Keratinocyte (primary cell): Measurements from ENCODE around the gene DACH1. TPM values are rescaled to one million over a fixed set of nuclear protein-coding genes. Genes with fewer than 3 reads are reported as not detected.

Source experiments
- DNase-seq: peaks from one replicate; pipeline ENCODE4 v3.0.0-alpha.2; 2011; ENCODE audit warnings: low read depth, missing footprints, low spot score
- FAIRE-seq: peaks from 2 replicates; lab custom pipeline; 2011; peaks lifted over from hg19 to GRCh38; lab: Jason Lieb, UNC
- H2AFZ ChIP-seq: 2 replicates; pipeline ENCODE4 v1.6.0; 2012; ENCODE audit warnings: low read length, control low read depth, inconsistent platforms; ENCODE audit not compliant: control insufficient read depth
- H3K27ac ChIP-seq: 2 replicates; pipeline ENCODE4 v1.5.1; 2011; ENCODE audit warnings: low read length; ENCODE audit not compliant: control insufficient read depth, insufficient read depth
- H3K27me3 ChIP-seq: 3 replicates; pipeline ENCODE4 v1.6.0; 2011; ENCODE audit warnings: low read length; ENCODE audit not compliant: control insufficient read depth, insufficient read depth; ENCODE audit errors: extremely low read depth
- H3K36me3 ChIP-seq, 2 experiments: 2 replicates in 1 of 2; 3 replicates in 1 of 2; pipeline ENCODE4 v1.5.1; 2011; ENCODE audit warnings: low read length in 2 of 2, mild to moderate bottlenecking in 1 of 2; ENCODE audit not compliant: control insufficient read depth in 2 of 2, insufficient read depth in 2 of 2; ENCODE audit errors: extremely low read depth in 1 of 2
- H3K4me1 ChIP-seq: 3 replicates; pipeline ENCODE4 v1.5.1; 2011; ENCODE audit warnings: low read length; ENCODE audit not compliant: control insufficient read depth, insufficient read depth; ENCODE audit errors: extremely low read depth
- H3K4me2 ChIP-seq: 3 replicates; pipeline ENCODE4 v1.6.0; 2011; ENCODE audit warnings: low read depth, low read length; ENCODE audit not compliant: control insufficient read depth, insufficient read depth; ENCODE audit errors: extremely low read depth
- H3K4me3 ChIP-seq, 3 experiments: fragments of 200-600 bp in 1 of 3; sonication (generic) in 1 of 3; 2 replicates in 2 of 3; 3 replicates in 1 of 3; pipeline ENCODE4 v1.5.1; 2011 to 2016; ENCODE audit warnings: low read length in 3 of 3, mild to moderate bottlenecking in 3 of 3, control low read depth in 2 of 3, inconsistent platforms in 1 of 3, low read depth in 1 of 3, mixed read lengths in 1 of 3, mixed run types in 1 of 3, moderate library complexity in 1 of 3; ENCODE audit not compliant: control insufficient read depth in 2 of 3, insufficient read depth in 2 of 3; ENCODE audit errors: extremely low read depth in 1 of 3
- H3K79me2 ChIP-seq: 2 replicates; pipeline ENCODE4 v1.6.0; 2012; ENCODE audit warnings: low read length; ENCODE audit not compliant: control insufficient read depth, insufficient read depth
- H3K9ac ChIP-seq: 3 replicates; pipeline ENCODE4 v1.6.0; 2011; ENCODE audit warnings: low read length; ENCODE audit not compliant: control insufficient read depth, insufficient read depth; ENCODE audit errors: extremely low read depth
- H3K9me1 ChIP-seq: 3 replicates; pipeline ENCODE4 v1.6.0; 2011; ENCODE audit warnings: low read length; ENCODE audit not compliant: control insufficient read depth, insufficient read depth; ENCODE audit errors: extremely low read depth
- H3K9me3 ChIP-seq: 2 replicates; pipeline ENCODE4 v1.5.1; 2012; ENCODE audit warnings: low read depth, low read length; ENCODE audit not compliant: control insufficient read depth
- H4K20me1 ChIP-seq: 3 replicates; pipeline ENCODE4 v1.6.0; 2011; ENCODE audit warnings: low read length; ENCODE audit not compliant: control insufficient read depth, insufficient read depth; ENCODE audit errors: extremely low read depth
- CTCF ChIP-seq, 3 experiments: IDR thresholded peaks in 1 of 3; conservative IDR thresholded peaks in 1 of 3; optimal IDR thresholded peaks in 1 of 3; 2 replicates in 2 of 3; 3 replicates in 1 of 3; pipeline versions ENCODE3 to v1.5.1; 2011; ENCODE audit warnings: low read length in 3 of 3, mild to moderate bottlenecking in 3 of 3, moderate library complexity in 2 of 3, control low read depth in 1 of 3, inconsistent platforms in 1 of 3; ENCODE audit not compliant: insufficient read depth in 2 of 3; ENCODE audit errors: extremely low read depth in 1 of 3
- EZH2 ChIP-seq: IDR thresholded peaks from one replicate; pipeline ENCODE4 v1.6.1; 2012; ENCODE audit warnings: inconsistent platforms, mild to moderate bottlenecking, low read length, moderate library complexity
- dilution Hi-C: fragments of 300-500 bp; cut with MboI; formaldehyde crosslinking; loops from one replicate; pipeline ENCODE4 v1.7.0; 2020; ENCODE audit warnings: low sequenced_read_pairs; ENCODE audit not compliant: extremely low pct_ligation_motif_present
- polyA plus RNA-seq, 5 experiments: library from polyadenylated mRNA; depleted of rRNA in 3 of 5; stranded (reverse) in 3 of 5; stranded (forward) in 1 of 5; unstranded in 1 of 5; fragments of >200 nt; gene quantifications; 1 replicate in 1 of 5; 2 replicates in 3 of 5; 3 replicates in 1 of 5; pipeline versions ENCODE4 v1.2.1 to v1.2.3, GENCODE V29; 2011 to 2012; ENCODE audit warnings: missing spikeins in 2 of 5, low read depth in 1 of 5, low replicate concordance in 1 of 5

The DACH1 gene
- polyA plus RNA-seq, 1 donor (not counting 4 experiments of a cell fraction or from before 2014, with no cell fraction given), result not detected

- no peaks in the 10 kb centered on the region for H3K9me1 ChIP-seq
- H3K4me1 ChIP-seq, result no peaks in the 10 kb centered on the region
- no peak overlapping the region for H3K4me3 ChIP-seq
- H3K27ac ChIP-seq, result no peak overlapping the region
- no peak overlapping the region for H3K9ac ChIP-seq
- FAIRE-seq, result no peak
- no peak for TF ChIP-seq EZH2
- DNase-seq, result no peak
- no peaks in the 10 kb centered on the region for H3K27me3 ChIP-seq
- H4K20me1 ChIP-seq, result no peaks in the 10 kb centered on the region
- H2AFZ ChIP-seq, result no peak overlapping the region
- no peaks in the 10 kb centered on the region for H3K36me3 ChIP-seq
- H3K4me2 ChIP-seq, result no peak overlapping the region
- dilution Hi-C loops, result no loop called here
- H3K9me3 ChIP-seq, result no peaks in the 10 kb centered on the region
- H3K79me2 ChIP-seq, result no peaks in the 10 kb centered on the region
Observed at GRCh38 chr13:71611292-71611691, 255.7 kb downstream of the DACH1 start.

- dilution Hi-C loops, result no loop called here
- H3K9me1 ChIP-seq, result no peaks in the 10 kb centered on the region
- no peaks in the 10 kb centered on the region for H4K20me1 ChIP-seq
- no peaks in the 10 kb centered on the region for H3K27me3 ChIP-seq
- H3K4me3 ChIP-seq, result no peak overlapping the region
- FAIRE-seq (no peak), DNase-seq (no peak)
- H3K9ac ChIP-seq, result no peak overlapping the region
- no peak overlapping the region for H3K27ac ChIP-seq
- H3K4me2 ChIP-seq, result no peak overlapping the region
- no peaks in the 10 kb centered on the region for H3K36me3 ChIP-seq
- no peaks in the 10 kb centered on the region for H3K4me1 ChIP-seq
- no peaks in the 10 kb centered on the region for H3K79me2 ChIP-seq
- TF ChIP-seq CTCF (optimal IDR thresholded peaks at IDR 0.05 in 1 of 3, IDR thresholded peaks at IDR 0.05 in 1 of 3, conservative IDR thresholded peaks at IDR 0.05 in 1 of 3; ENCODE audit: extremely low read depth in 1 of 3, insufficient read depth in 2 of 3, low read length in 3 of 3) (no peak), EZH2 (no peak)
- no peak overlapping the region for H2AFZ ChIP-seq
- no peaks in the 10 kb centered on the region for H3K9me3 ChIP-seq
Observed at GRCh38 chr13:71610876-71611275, 256.1 kb downstream of the DACH1 start.

DNA sequence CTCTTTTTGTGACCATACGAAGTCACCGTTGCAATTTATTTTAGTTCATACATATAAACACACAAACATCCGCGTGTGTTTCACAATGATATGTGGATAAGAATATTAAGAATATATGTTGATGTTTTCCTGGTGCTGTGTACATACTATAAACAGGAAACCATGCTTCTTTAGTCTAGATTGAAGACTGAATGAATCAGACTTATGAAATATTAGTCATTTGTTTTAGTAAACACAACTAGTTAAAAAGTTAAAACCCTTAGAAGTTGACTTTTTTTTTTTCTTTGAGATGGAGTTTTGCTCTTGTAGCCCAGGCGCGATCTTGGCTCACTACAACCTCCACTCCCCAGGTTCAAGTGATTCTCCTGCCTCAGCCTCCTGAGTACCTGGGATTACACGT is 257.7 kb downstream of the DACH1 start:
- dilution Hi-C loops, result no loop called here
- no peak overlapping the region for H2AFZ ChIP-seq

More for the DNA sequence above, 257.7 kb downstream of the DACH1 start:
- Histone ChIP-seq H4K20me1 (no peaks in the 10 kb centered on the region), H3K4me3 (no peak overlapping the region), H3K27ac (no peak overlapping the region), H3K9me1 (no peaks in the 10 kb centered on the region), H3K9me3 (no peaks in the 10 kb centered on the region), H3K27me3 (no peaks in the 10 kb centered on the region), H3K36me3 (no peaks in the 10 kb centered on the region), H3K79me2 (no peaks in the 10 kb centered on the region), H3K4me2 (no peak overlapping the region), H3K4me1 (no peaks in the 10 kb centered on the region), H3K9ac (no peak overlapping the region)
- DNase-seq (no peak), FAIRE-seq (no peak)
- TF ChIP-seq EZH2 (no peak), CTCF (optimal IDR thresholded peaks at IDR 0.05 in 1 of 3, IDR thresholded peaks at IDR 0.05 in 1 of 3, conservative IDR thresholded peaks at IDR 0.05 in 1 of 3; ENCODE audit: extremely low read depth in 1 of 3, insufficient read depth in 2 of 3, low read length in 3 of 3) (no peak)
